Measurements from ENCODE around the gene ZDHHC11.
"Not testable (repeated sequence)": the region's sequence is repeated elsewhere in the genome, so short reads cannot be mapped to it uniquely, and the experiment has no call there.

The ZDHHC11 gene

GRCh38 chr5:747303-747844 lies 103.4 kb downstream of the ZDHHC11 start:
- DNase-seq (ENCODE audit: low spot score): not testable (repeated sequence)

DNA sequence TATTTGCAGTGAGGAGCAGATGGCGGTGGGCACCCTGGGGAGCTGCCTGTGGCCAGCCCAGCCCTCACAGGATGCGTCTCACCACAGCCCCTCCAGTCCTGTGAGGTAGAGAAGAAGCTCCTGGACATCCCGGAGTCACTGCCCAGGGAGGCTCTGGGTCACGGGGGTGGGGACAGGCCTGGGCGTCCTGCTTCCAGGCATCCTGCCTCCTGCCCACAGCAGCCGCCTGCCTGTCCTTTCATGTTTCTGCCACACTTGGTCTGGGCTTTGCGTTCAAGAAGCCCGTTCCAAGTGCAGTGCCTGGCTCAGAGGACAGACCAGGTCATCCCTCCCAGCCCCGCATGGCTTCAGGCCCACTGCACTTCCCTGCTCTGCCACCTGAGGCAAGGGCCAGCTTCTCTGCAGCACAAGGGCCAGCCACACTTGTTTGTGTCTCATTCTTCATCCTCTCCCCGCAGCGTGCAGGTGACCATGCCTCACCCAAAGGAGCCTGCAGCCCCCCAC lies 104.5 kb downstream of the ZDHHC11 start:
- no peak for DNase-seq (ENCODE audit: low spot score)
